Left renal cortex interstitium (tissue), 4 donors: Measurements from ENCODE around the gene SLC49A4. TPM values are rescaled to one million over a fixed set of nuclear protein-coding genes. Genes with fewer than 3 reads are reported as not detected.
A peak's percentile ranks its signal among the peaks of the same experiment; 100 is the strongest.

Experiments
- DNase-seq, 4 donors: peaks; one replicate each; pipeline ENCODE4 v3.0.0-alpha.2; 2013; ENCODE audit warnings: low read depth in 4 of 4, low spot score in 2 of 4, missing footprints in 1 of 4
- polyA plus RNA-seq, 4 donors: library from polyadenylated mRNA; unstranded; fragments of 120-200 nt; gene quantifications; one replicate each; pipeline ENCODE4 v1.2.1, GENCODE V29; 2013; ENCODE audit not compliant: insufficient read length in 4 of 4

SLC49A4 gene
- polyA plus RNA-seq, 4 donors: 13.9 to 14.9 (median 14.7) TPM

DNA sequence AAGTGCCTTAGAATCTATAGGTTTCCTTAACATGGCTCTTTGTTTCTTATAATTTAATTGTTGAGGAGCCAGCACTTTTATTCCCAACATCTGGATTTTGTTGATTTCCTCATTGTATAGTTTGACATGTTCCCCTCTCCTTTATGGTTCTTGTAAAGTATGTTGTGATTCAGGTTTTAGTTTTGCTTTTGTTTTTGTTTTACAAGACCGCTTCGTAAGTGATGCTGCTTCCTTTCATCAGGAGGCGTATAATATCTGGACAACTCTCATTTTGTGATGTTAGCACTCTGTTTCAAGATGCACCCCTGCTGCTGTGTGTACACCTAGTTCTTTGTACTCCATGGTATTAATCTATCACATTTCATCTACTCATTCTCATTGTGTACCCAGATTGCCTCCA is 48.7 kb downstream of the SLC49A4 start:
- DNase-seq: no peak

DNA sequence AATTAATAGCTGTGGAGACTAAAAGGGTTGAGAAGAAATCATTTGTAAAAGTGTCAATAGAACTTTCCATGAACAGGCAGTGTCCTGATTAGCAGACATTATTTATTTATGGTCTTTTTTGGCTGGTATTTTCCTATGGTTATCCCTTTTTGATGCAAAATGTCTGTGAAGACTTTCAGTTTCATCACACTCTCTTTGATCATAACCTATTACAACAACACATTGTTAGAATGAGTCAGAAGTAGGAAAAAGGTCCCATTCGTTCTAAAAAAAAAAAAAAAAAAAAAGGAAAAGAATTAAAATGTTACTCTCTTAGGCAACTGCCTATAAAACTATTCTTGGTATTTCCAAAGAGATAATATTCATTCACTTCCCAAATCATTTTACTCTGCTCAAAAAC is 62.1 kb downstream of the SLC49A4 start:
- no peak for DNase-seq

DNA sequence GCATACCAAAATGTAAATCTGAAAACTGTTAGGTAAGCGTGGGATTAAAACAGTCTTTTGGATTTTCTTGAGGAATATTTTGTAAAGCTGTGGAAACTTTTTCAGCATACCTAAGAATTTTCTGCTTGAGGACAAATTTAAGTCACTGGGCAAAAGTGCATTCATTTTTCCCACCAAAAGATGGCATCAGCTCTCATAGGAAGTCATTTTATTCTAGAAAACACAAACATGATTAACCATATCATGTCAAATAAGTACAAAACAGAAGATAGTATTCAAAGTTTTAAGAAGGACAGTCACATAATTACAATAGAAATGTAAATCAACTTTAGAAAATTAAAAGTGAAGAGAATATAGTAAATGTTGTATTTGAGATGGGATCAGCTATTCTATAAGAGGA is 63.5 kb downstream of the SLC49A4 start:
- DNase-seq: no peak

DNA sequence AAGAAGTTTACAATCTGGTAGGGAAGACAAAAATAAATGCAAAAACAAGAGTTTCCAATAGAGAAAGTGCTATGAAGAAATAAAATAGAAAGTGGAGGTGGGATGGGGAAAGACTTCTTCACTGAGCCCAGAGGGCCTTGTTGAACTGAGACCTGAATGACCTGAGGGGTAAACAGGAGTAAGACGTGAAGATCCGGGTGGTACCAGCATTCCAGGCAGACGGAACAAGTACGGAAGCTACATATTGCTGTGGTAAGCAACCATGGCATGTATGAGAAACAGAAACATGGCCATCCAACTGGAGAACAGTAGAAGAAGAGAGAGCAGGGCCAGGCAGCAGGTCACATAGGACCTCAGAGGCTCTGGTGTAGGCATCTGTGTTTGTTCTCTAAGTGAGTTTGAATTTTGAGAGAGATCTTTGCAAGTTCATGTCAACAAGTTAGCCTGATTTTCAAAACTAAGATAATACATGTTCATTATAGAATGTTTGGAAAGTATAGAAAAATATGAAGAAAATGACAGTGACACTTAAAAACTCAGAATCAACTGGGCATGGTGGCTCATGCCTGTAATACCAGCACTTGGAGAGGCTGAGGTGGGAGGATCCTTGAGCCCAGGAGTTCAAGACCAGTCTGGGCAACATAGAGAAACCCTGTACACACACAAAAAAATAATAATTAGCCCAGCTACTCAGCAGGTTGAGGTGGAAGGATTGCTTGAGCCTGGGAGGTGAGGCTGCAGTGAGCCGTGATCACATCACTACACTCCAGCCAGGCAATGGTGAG is 64.3 kb downstream of the SLC49A4 start:
- DNase-seq: no peak

DNA sequence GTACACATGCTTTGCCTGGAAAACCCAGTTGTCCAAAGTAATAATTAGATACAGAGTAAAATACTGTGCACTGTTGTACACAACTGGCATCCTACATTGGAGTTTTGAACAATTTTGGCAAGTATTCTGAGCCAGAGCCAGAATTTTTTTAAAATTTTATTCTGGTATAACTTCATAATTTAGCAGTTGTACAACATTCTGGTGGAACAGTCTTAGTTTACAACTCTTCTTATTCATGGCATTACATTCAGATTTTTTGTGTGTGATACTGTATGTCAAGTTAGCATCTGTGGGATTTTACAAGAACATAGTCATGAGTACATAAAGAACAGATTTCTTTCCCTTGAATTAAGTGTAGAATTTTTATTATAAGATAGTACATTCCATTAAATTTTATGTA is 67.5 kb downstream of the SLC49A4 start:
- DNase-seq: no peak

DNA sequence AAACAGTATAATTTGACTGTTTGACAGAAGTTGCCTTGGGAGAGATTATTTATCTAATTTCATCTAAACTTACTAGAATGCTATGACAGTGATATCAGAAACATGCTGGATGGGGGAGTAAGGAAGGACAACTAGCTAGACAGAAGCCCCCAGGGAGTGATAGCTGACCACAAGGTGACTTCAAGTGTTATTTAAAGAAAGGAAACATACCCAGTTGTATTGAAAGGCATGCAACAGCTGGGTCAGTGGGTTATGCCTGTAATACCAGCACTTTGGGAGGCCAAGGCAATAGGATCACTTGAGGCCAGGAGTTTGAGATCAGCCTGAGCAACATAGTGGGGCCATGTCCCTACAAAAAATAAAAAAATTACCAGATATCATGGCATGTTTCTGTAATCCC is 69.6 kb downstream of the SLC49A4 start:
- DNase-seq: no peak

DNA sequence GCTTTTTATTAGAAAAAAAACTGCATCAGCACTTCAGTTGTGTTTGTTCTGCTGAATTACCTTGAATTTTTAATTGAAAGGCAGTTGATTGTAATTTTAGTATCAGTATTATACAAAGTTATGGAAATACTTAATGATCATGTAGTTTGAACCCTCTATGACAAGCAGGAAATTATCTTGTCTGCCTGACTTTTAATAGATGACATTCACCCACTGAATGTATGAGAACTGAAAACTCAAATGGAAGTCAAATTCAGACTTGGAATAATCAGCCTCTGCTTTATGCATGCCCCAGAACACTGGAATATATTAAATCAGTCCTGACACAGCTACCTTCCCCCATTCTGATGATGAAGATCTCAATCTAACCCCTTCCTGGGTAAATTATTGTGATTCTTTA is 73.5 kb downstream of the SLC49A4 start:
- DNase-seq: no peak

DNA sequence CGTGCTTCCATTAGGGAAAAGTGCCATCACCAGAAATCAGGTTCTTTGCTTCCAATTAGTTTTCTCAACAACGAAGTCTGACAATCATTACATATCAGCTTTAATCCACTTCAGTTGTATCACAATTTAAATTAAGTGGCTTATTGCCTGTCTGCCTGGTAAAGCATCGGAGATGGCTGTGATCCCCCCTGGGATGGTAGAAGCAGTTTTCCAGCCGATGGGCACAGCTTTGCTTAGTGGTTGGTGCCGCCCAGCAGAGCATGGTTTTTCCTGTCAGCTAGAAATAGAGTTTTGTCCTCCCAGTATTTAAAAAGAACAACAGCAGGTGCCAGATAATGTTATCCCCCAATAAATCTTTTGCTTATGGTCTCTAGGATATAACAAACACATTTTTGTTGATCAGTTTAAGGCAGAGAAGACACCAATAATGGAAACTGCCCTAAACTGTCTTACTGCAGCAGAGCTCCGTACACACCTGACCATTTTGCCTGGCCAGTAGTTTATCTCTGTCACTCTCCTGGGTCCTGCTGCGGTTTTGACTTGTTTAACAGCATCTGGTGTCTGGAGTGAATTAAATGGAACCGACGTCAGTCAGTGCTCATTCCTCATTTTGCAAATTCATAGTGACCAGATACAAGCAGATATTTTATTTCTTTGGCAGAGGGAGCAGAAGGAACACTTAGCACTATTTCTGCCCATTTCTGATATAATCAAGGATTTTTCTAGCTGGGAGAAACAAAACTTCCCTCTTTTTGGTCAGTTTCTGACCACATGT is 79.1 kb downstream of the SLC49A4 start:
- no peak for DNase-seq

DNA sequence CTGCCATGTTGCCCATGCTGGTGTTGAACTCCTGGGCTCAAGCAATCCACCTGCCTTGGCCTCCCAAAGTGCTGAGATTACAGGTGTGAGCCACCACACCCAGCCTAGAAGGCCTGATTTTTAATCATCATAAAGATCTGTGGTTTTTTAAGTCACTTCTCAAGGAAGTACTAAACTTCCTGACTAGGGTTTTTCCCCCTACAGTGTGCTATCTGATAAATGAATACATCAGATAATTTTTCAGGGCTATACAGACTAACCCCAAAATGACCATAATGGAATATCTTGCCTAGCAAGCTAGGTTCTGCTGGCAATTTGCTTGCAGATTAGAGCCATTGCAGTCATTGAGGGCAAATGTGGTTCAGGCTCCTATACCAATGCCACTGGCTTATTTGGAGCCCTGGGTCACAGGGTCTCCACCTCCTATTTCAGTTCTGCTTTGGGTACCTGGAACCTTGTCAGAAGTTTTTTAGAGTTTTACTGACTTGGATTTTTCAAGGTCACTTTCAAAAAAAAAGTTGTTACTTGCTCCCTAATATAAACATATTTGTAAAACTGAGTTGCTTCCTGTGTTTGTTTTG is 80.8 kb downstream of the SLC49A4 start:
- DNase-seq: no peak

DNA sequence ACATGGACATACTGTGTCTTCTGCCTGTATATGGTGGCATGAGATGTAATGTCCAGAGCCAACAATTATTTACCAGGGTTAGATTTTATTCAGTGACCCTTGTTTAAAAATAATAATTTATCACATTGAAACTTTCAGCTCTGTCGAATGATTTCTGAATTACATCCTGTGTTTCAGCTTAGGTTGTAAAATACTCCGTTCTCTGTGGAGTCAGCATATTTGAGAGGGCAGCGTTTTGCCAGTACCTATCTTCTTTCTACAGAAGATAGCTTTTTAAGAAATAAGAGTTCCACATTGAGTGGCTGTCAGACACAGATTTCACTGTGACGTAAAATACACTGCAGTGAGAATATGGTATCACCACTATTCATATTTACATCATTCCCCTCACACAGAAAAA is 85.3 kb downstream of the SLC49A4 start:
- DNase-seq: no peak

DNA sequence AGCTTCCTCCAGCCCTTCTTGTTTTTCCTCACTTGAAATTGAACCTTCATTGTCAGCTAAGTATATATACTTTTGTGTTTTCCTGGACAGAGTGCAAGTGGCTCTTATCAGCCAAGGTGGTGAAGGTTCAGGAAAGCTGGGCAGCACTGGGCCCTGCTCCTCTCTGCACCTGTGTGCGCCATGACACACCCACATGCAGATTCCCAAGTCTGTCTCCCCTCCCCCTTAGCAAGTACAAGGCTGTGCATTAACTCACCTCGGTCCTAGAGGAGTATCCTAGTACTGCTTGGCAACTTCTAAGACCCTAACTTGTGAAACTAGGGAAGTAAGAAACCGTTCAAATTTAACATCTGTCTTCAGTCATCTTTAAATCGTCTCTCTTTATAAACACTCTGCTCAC is 85.8 kb downstream of the SLC49A4 start:
- no peak for DNase-seq

DNA sequence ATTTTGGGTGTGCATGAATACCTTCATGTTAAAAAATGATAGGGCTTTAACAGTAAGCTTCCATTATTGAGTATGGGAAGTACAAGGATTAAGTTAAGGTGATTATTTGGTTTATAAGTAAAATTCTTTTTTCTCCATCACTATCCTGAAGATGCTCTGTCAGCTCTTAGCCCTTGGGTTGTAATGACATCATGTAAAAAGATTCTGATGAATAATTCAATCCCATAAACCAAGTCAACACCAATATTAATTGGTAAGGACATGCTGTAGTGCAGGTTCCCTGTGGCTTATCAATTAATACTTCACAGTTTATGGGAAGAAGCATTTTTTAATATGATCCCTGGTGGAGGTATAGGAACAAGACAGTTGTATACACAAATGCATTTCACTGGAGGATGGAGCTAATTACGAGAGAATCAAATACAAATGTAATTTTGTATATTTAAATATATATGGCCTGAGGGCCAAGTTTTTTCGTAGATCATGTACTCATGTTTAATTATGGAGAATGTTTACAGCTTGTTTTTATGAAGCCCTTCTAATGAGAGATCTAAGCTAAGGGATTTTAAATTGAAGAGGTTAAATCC is 87.6 kb downstream of the SLC49A4 start:
- DNase-seq: no peak

DNA sequence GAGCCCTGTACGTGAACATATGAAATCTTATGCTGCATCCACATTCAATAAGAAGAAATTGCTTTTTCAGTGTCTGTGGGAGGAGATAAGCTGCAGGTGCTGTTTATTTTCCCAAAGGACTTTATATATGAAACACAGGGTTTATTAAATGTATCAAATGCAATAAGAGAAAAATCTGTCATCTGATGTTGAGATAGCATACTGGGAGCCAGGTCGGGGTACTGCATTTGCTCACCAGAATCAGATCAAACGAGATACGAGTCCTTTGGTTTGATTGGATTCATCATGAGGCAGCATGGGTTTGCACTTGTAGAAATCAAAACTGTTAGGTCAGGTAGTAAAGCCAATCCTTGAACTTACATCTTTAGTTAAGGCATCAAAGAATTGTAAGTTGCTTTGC is 91.4 kb downstream of the SLC49A4 start:
- DNase-seq: no peak

DNA sequence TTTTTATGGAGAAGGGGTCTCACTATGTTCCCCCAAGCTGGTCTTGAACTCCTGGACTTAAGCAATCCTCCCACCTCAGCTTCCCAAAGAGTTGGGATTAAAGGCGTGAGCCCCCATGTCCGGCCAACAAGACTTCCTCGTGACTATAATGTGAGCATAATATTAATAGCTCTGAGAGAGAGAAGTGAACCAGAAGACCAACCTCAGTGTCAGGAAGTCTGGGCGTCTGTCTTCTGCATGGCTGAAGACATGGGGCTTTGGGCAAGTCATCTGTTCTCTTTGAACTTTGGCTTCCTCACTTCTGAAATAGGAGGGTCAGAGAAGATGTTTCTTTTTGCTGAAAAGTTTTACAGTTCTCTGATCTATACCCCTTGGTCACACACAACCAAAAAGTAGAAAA is 92.1 kb downstream of the SLC49A4 start:
- DNase-seq: no peak

DNA sequence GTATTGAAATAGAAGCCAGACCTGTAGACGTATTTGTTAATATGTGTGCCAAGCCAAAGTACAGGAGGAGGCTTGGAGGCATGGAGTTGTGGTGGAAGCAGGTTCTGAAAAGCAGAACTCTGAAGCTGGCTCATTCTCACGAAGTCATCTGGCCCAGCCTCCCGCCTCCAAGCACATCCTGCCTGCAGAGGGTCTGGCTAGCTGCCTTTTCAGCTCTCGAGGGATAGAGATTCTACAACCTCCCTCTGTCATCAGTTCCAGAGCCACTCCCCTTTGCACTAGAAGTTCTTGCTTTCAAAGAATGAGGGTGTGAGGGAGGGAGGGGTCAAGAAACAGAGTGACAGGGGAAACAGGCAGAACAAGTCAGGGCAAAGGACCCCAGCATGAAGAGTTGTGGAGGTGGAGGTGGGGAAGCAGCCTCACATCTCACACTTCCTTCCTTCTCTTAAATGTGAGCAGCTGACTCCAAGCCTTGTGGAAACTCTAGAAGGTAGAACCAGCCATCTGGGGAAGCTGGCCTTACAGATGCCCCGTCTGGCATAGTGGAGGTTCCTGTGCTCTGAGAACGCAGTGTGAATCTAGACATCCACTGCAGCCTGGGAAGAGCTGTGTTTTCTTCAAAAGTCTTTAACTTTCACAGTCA is 95.3 kb downstream of the SLC49A4 start:
- DNase-seq: peak in 2 of 4 donors; percentile 6 to 12

DNA sequence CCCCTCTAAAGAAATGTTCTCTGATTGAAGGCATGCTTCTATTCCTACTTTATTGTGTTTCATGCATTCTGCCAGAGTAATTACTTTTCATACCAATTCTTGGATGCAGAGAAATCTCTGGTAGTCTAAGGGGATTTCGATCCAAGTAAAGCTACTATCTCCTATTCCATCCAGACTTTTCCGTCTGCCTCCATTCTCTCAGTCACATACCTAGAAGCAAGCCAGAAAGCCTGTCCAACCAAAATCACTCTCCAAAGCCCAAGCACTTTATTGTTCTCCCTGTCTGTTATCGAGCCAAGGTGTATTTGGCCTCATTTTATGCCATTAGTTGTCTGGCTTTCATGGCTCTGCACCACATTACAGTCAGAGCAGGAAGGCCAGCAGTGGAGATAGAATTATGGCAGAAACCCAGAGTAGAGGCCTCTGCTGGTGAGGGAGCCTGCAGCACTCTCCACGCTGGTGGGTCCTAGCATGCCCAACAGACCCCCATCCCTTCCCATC is 95.9 kb downstream of the SLC49A4 start:
- DNase-seq: no peak

DNA sequence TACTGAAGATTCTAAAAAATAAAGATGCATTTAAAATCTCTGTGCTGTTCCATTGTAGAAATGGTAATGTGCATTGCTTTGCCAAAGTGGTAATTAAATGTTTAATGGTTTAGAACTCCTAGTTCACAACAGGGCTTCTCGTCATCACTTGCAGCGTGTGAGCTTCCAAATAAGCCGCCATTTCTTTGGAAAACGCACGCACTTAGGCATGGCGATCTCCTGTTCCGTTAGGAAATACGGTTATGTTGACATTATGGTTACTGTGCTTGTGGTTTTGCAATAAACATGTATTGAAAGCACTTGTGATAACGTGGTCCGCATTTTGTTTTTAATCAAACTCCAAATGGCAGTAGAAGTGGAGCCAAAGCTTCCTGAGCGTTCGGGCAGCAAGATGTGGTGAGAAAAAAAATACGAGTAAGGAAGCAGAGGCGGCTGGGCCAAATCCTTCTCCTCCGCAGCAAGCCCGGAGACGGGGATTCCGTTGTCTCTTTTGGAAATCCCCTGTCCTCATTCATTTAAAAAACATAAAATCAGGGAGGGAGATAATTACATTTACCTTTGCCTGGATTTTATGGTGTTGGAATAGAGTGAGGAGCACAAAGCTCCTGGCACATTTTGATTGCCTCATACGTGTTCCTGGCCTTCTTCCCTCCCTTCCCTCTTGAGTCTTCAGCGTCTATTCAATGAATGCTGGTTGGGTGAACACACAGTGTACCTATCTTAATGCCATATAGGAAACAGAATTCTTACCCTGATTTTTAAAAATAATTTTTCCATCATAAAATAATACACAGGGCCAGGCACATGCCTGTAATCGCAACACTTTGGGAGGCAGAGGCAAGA is 97.5 kb downstream of the SLC49A4 start:
- no peak for DNase-seq

DNA sequence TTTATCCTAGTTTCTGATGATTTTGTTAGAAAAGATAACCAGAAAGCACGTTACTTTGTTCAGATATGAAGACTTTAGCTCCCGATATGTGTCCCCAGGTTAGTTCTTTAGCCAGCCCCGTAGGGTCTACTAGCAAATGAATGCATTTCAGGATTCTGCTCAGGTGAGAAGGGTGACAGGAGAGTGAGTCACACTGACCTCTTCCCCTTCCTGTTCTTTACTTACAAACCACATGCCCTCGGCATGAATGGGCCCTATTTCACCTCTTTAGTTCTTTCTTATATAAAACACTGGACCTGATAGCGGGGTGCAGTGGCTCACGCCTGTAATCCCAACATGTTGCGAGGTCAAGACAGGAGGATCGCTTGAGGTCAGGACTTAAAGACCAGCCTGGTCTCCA is 98.4 kb downstream of the SLC49A4 start:
- DNase-seq: no peak

DNA sequence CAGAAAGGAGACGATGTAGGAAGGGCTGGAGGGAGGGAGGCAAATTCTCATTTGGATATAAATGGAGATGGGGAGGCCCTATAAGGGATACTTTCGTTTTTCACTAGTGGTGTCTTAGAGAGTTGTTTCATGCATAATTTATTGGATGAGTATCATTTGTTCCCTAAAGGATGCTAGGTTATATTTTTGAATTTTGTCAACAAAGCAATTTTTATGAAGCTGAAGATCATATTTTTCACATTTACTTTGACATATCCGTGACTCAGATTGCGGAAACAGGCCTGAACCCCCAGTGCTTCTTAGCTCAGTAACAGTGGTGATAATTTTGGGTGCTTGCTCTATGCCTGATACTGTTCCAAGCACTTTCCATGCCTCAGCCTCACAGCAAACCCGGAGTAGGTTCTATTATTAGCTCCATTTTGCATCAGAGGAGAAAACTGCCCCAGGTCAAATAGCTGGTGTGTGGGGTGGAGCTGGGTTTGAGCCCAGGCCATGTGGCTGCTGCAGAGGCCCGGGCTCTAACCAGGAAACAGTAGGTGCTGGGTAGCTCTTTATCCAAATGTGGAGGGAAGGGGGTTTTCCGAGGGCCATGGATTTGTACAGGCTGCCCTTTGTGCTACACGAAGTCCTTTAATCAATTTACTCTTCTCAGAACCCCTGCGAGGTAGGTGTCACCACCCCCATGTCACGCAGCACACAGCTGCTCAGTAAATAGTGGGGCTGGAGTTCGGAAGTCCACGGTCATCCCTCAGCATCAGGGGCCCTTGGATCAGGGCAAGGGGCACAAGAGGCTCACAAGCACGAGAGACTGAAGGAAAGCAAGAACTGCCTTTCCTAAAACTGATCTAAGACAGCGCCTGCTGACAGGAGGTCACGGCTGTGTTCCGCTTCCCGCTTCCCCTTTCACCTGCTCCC is 99.1 kb downstream of the SLC49A4 start:
- DNase-seq: no peak
